AG04449 (cell line): ENCODE results near the gene TRAP1.

Source experiments
- CTCF ChIA-PET: fragments of 350-600 bp; formaldehyde crosslinking; extraction: SDS; loops from one replicate; lab custom pipeline; 2021; ENCODE audit warnings: antibody characterized with exemption; lab: Yijun Ruan, JAX
- POLR2A ChIA-PET: fragments of 400-600, 350-600 bp; formaldehyde crosslinking; extraction: SDS; loops from one replicate; lab custom pipeline; 2020; ENCODE audit warnings: antibody characterized with exemption, inconsistent platforms; lab: Yijun Ruan, JAX
- DNase-seq: peaks from one replicate; pipeline ENCODE4 v3.0.0-alpha.2; 2010; ENCODE audit warnings: low read depth, low spot score
- H3K4me3 ChIP-seq: 2 replicates; pipeline ENCODE4 v1.5.1; 2011; ENCODE audit warnings: low read depth, mild to moderate bottlenecking, control low read depth, low read length
- CTCF ChIP-seq: IDR thresholded peaks from one replicate; pipeline ENCODE4 v1.5.1; 2011; ENCODE audit warnings: mild to moderate bottlenecking, moderate library complexity, low read length, control low read depth, inconsistent platforms; ENCODE audit not compliant: insufficient read depth; ENCODE audit errors: missing control alignments

The TRAP1 gene

GRCh38 chr16:3725276-3725675 lies 8.0 kb upstream of the TRAP1 start:
- TF ChIP-seq CTCF = no peak
- ChIA-PET CTCF (interaction anchor here (1.3 kb wide), 1 partner anchor 35 kb away, joined by 5 read pairs; no protein-coding TSS in a partner anchor), POLR2A (no interaction called here)
- no peak overlapping the region for H3K4me3 ChIP-seq
- DNase-seq = no peak

GRCh38 chr16:3722508-3722907 lies 5.2 kb upstream of the TRAP1 start:
- CTCF ChIA-PET = interaction anchor here (1.6 kb wide), 1 partner anchor 11 kb away, joined by 4 read pairs; no protein-coding TSS in a partner anchor

GRCh38 chr16:3720418-3720817 lies 3.1 kb upstream of the TRAP1 start:
- CTCF ChIA-PET = no interaction called here
- TF ChIP-seq CTCF = no peak
- POLR2A ChIA-PET = no interaction called here

More at GRCh38 chr16:3722508-3722907, 5.2 kb upstream of the TRAP1 start:
- no peak for DNase-seq
- POLR2A ChIA-PET = no interaction called here
- H3K4me3 ChIP-seq = no peak overlapping the region
- TF ChIP-seq CTCF = no peak

GRCh38 chr16:3718628-3719027 lies 1.3 kb upstream of the TRAP1 start:
- ChIA-PET POLR2A (no interaction called here), CTCF (no interaction called here)
- H3K4me3 ChIP-seq = no peak overlapping the region
- DNase-seq = no peak
- TF ChIP-seq CTCF = no peak

More at GRCh38 chr16:3720418-3720817, 3.1 kb upstream of the TRAP1 start:
- no peak for DNase-seq
- no peak overlapping the region for H3K4me3 ChIP-seq

GRCh38 chr16:3718019-3718391 lies 681 bp upstream of the TRAP1 start:
- ChIA-PET CTCF (interaction anchor here (0.8 to 1.9 kb wide), 3 partner anchors 16 to 142 kb away, joined by 3 to 10 read pairs (median 4); no protein-coding TSS in a partner anchor), POLR2A (interaction anchor here (0.8 to 0.9 kb wide), 2 partner anchors 15 to 153 kb away, joined by 3 to 4 read pairs; no protein-coding TSS in a partner anchor)
- H3K4me3 ChIP-seq = peak overlapping the region; percentile 94
- TF ChIP-seq CTCF = no peak
- DNase-seq = no peak

GRCh38 chr16:3716831-3717234 lies 491 bp downstream of the TRAP1 start:
- ChIA-PET POLR2A (interaction anchor here (0.7 to 0.8 kb wide), 2 partner anchors 17 to 31 kb away, joined by 3 read pairs; no protein-coding TSS in a partner anchor), CTCF (interaction anchor here (1.5 to 1.9 kb wide), 2 partner anchors 15 to 26 kb away, joined by 4 to 10 read pairs; no protein-coding TSS in a partner anchor)
- no peak for TF ChIP-seq CTCF
- peak overlapping the region; percentile 94 for H3K4me3 ChIP-seq
- no peak for DNase-seq
